ENCODE data around the gene NRCAM. TPM values are rescaled to one million over a fixed set of nuclear protein-coding genes. Genes with fewer than 3 reads are reported as not detected.

Gene NRCAM
- total and polyA plus RNA-seq, 4 donors, result 0.17 to 3.2 (median 0.64) TPM

DNA sequence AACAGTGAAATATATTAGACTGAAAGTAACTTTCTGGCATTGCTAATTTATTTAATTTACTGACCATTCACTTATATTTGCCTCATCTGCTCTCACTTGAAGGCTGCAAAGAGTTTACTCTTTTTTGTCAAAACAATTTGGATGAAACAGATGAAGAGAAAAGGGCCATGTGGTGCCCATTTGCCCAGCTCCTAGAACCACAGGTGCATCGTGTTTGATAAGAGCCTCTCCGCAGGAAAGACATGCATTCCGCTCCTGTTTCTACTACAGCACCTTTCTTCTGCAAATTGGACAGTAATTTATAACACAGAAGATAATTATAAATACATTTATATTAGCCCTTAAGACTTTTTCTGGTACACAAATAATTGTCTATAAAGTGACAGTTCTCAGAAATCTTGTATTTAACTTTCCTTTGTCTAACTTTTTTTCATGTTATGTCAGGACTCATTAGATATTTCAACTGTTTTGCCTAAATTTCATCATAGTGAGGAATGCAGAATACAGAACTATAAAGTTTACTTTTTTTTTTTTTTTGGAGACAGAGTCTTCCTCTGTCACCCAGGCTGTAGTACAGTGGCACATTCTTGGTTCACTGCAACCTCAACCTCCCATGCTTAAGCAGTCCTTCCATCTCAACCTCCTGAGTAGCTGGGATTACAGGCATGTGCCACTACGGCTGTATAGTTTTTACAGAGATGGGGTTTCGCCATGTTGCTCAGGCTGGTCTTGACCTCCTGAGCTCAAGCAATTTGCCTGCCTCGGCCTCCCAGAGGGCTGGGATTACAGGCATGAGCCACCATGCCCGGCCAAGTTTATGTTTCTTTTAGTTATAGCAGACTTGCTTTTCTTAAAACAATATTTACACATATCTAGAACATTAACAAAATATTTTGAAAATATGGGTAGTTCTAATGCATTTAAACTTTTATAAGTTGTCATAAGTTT lies 326.9 kb downstream of the NRCAM start:
- no peak for TF ChIP-seq YY1 (IDR thresholded peaks at IDR 0.05)
- TF ChIP-seq, protein P1, sequence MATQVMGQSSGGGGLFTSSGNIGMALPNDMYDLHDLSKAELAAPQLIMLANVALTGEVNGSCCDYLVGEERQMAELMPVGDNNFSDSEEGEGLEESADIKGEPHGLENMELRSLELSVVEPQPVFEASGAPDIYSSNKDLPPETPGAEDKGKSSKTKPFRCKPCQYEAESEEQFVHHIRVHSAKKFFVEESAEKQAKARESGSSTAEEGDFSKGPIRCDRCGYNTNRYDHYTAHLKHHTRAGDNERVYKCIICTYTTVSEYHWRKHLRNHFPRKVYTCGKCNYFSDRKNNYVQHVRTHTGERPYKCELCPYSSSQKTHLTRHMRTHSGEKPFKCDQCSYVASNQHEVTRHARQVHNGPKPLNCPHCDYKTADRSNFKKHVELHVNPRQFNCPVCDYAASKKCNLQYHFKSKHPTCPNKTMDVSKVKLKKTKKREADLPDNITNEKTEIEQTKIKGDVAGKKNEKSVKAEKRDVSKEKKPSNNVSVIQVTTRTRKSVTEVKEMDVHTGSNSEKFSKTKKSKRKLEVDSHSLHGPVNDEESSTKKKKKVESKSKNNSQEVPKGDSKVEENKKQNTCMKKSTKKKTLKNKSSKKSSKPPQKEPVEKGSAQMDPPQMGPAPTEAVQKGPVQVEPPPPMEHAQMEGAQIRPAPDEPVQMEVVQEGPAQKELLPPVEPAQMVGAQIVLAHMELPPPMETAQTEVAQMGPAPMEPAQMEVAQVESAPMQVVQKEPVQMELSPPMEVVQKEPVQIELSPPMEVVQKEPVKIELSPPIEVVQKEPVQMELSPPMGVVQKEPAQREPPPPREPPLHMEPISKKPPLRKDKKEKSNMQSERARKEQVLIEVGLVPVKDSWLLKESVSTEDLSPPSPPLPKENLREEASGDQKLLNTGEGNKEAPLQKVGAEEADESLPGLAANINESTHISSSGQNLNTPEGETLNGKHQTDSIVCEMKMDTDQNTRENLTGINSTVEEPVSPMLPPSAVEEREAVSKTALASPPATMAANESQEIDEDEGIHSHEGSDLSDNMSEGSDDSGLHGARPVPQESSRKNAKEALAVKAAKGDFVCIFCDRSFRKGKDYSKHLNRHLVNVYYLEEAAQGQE (IDR thresholded peaks at IDR 0.05), result no peak
- TF ChIP-seq TAF1 (conservative IDR thresholded peaks at IDR 0.05), result no peak
- no peak for TF ChIP-seq FOXA1 (IDR thresholded peaks at IDR 0.05)
- no peak for TF ChIP-seq GABPA (IDR thresholded peaks at IDR 0.05 in 1 of 2, conservative IDR thresholded peaks at IDR 0.05 in 1 of 2)
- no peak for TF ChIP-seq RXRA (IDR thresholded peaks at IDR 0.05)
- no peak for TF ChIP-seq RAD21 (IDR thresholded peaks at IDR 0.05)
- no peak for TF ChIP-seq JUND (IDR thresholded peaks at IDR 0.05)
- TF ChIP-seq, protein P2, sequence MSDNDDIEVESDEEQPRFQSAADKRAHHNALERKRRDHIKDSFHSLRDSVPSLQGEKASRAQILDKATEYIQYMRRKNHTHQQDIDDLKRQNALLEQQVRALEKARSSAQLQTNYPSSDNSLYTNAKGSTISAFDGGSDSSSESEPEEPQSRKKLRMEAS (IDR thresholded peaks at IDR 0.05), result no peak
- TF ChIP-seq, protein P3, sequence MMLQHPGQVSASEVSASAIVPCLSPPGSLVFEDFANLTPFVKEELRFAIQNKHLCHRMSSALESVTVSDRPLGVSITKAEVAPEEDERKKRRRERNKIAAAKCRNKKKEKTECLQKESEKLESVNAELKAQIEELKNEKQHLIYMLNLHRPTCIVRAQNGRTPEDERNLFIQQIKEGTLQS (IDR thresholded peaks at IDR 0.05), result no peak
- no peak for TF ChIP-seq HNF4A (conservative IDR thresholded peaks at IDR 0.05)
- no peak for TF ChIP-seq SP1 (IDR thresholded peaks at IDR 0.05)
- H3K4me1 ChIP-seq (ENCODE audit: control insufficient read depth in 4 of 4, insufficient read depth in 4 of 4, low read length in 3 of 4), result no peaks in the 10 kb centered on the region
- H3K27me3 ChIP-seq (ENCODE audit: control insufficient read depth in 4 of 4, insufficient read depth in 4 of 4, low read length in 3 of 4), result no peaks in the 10 kb centered on the region
- no peak overlapping the region for H3K9ac ChIP-seq (ENCODE audit: low read depth in 1 of 2, low read length in 2 of 2)
- DNase-seq (ENCODE audit: low spot score), result no peak
- WGBS, result 94% methylated on average over 7 of the region's 7 CpGs
- H3K9me3 ChIP-seq (ENCODE audit: control insufficient read depth in 4 of 4, low read length in 3 of 4), result no peaks in the 10 kb centered on the region
- no peak overlapping the region for H3K27ac ChIP-seq (ENCODE audit: low read depth in 1 of 2, low read length in 2 of 2)
- H3K36me3 ChIP-seq (ENCODE audit: control insufficient read depth in 4 of 4, insufficient read depth in 3 of 4, low read depth in 1 of 4, low read length in 3 of 4), result no peaks in the 10 kb centered on the region
- H3K4me3 ChIP-seq (ENCODE audit: low read depth in 1 of 3, low read length in 3 of 3), result no peak overlapping the region

DNA sequence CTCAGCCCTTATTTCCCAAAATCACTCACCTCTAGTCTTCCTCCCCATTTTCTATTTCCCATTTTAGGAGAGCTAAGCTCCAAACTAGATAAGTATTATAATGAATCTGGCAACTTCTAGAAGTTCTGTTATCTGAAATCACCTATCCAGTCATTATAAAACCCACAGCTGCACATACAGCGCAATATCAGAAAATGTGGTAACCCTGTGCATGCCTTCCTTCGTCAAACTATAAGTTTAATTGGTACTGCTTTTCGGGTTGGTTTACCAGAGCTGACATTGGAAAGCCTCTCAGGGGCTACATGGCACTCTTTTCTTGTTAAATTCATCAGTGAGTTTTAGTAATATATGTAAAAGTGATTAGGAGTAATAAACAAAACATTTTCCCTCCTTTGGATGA lies 327.7 kb downstream of the NRCAM start:
- no peak for DNase-seq (ENCODE audit: low spot score)
- H3K9me3 ChIP-seq (ENCODE audit: control insufficient read depth in 4 of 4, low read length in 3 of 4), result no peaks in the 10 kb centered on the region
- 91% methylated on average over 3 of the region's 3 CpGs for WGBS
- TF ChIP-seq, protein P1 (IDR thresholded peaks at IDR 0.05), result no peak
- no peak for TF ChIP-seq SP1 (IDR thresholded peaks at IDR 0.05)
- no peak for TF ChIP-seq RXRA (IDR thresholded peaks at IDR 0.05)
- no peak for TF ChIP-seq HNF4G (IDR thresholded peaks at IDR 0.05)
- TF ChIP-seq EGR1 (IDR thresholded peaks at IDR 0.05; ENCODE audit: low read depth in 2 of 2), result no peak
- TF ChIP-seq TAF1 (conservative IDR thresholded peaks at IDR 0.05), result no peak
- no peak for TF ChIP-seq HNF4A (conservative IDR thresholded peaks at IDR 0.05)
- TF ChIP-seq, protein P4, sequence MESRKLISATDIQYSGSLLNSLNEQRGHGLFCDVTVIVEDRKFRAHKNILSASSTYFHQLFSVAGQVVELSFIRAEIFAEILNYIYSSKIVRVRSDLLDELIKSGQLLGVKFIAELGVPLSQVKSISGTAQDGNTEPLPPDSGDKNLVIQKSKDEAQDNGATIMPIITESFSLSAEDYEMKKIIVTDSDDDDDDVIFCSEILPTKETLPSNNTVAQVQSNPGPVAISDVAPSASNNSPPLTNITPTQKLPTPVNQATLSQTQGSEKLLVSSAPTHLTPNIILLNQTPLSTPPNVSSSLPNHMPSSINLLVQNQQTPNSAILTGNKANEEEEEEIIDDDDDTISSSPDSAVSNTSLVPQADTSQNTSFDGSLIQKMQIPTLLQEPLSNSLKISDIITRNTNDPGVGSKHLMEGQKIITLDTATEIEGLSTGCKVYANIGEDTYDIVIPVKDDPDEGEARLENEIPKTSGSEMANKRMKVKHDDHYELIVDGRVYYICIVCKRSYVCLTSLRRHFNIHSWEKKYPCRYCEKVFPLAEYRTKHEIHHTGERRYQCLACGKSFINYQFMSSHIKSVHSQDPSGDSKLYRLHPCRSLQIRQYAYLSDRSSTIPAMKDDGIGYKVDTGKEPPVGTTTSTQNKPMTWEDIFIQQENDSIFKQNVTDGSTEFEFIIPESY (IDR thresholded peaks at IDR 0.05), result no peak
- TF ChIP-seq NR2F2 (IDR thresholded peaks at IDR 0.05), result no peak
- TF ChIP-seq JUND (IDR thresholded peaks at IDR 0.05), result no peak
- TF ChIP-seq, protein P5, sequence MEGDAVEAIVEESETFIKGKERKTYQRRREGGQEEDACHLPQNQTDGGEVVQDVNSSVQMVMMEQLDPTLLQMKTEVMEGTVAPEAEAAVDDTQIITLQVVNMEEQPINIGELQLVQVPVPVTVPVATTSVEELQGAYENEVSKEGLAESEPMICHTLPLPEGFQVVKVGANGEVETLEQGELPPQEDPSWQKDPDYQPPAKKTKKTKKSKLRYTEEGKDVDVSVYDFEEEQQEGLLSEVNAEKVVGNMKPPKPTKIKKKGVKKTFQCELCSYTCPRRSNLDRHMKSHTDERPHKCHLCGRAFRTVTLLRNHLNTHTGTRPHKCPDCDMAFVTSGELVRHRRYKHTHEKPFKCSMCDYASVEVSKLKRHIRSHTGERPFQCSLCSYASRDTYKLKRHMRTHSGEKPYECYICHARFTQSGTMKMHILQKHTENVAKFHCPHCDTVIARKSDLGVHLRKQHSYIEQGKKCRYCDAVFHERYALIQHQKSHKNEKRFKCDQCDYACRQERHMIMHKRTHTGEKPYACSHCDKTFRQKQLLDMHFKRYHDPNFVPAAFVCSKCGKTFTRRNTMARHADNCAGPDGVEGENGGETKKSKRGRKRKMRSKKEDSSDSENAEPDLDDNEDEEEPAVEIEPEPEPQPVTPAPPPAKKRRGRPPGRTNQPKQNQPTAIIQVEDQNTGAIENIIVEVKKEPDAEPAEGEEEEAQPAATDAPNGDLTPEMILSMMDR (IDR thresholded peaks at IDR 0.05; ENCODE audit: low read depth, low read length, missing input control), result no peak
- no peak for TF ChIP-seq FOXA1 (IDR thresholded peaks at IDR 0.05)
- TF ChIP-seq, protein P2 (IDR thresholded peaks at IDR 0.05), result no peak
- TF ChIP-seq GABPA (IDR thresholded peaks at IDR 0.05 in 1 of 2, conservative IDR thresholded peaks at IDR 0.05 in 1 of 2), result no peak
- TF ChIP-seq RAD21 (IDR thresholded peaks at IDR 0.05), result no peak
- no peak for TF ChIP-seq YY1 (IDR thresholded peaks at IDR 0.05)
- TF ChIP-seq FOXA2 (IDR thresholded peaks at IDR 0.05), result no peak

More for the DNA sequence above, 327.7 kb downstream of the NRCAM start:
- Histone ChIP-seq H3K9ac (ENCODE audit: low read depth in 1 of 2, low read length in 2 of 2) (no peak overlapping the region), H3K4me1 (ENCODE audit: control insufficient read depth in 4 of 4, insufficient read depth in 4 of 4, low read length in 3 of 4) (no peaks in the 10 kb centered on the region), H3K27ac (ENCODE audit: low read depth in 1 of 2, low read length in 2 of 2) (no peak overlapping the region), H3K27me3 (ENCODE audit: control insufficient read depth in 4 of 4, insufficient read depth in 4 of 4, low read length in 3 of 4) (no peaks in the 10 kb centered on the region), H3K4me3 (ENCODE audit: low read depth in 1 of 3, low read length in 3 of 3) (no peak overlapping the region), H3K36me3 (ENCODE audit: control insufficient read depth in 4 of 4, insufficient read depth in 3 of 4, low read depth in 1 of 4, low read length in 3 of 4) (no peaks in the 10 kb centered on the region)

Measured in liver (tissue), 9 donors.